Skin epidermis (tissue), 12 donors: ENCODE results near the gene MOSPD3.

Experiments used
- H3K27ac ChIP-seq, 21 experiments: fragments of 200-600 bp; sonication (generic) in 11 of 21; one replicate each; pipeline ENCODE4 v1.5.0; 2020; ENCODE audit warnings: mild to moderate bottlenecking in 3 of 21, inconsistent platforms in 2 of 21, moderate library complexity in 2 of 21
- H3K4me3 ChIP-seq, 7 experiments: fragments of 200-600 bp; sonication (generic) in 2 of 7; one replicate each; pipeline ENCODE4 v1.5.0; 2020; ENCODE audit warnings: inconsistent platforms in 2 of 7, mild to moderate bottlenecking in 2 of 7, moderate library complexity in 1 of 7

The MOSPD3 gene

DNA sequence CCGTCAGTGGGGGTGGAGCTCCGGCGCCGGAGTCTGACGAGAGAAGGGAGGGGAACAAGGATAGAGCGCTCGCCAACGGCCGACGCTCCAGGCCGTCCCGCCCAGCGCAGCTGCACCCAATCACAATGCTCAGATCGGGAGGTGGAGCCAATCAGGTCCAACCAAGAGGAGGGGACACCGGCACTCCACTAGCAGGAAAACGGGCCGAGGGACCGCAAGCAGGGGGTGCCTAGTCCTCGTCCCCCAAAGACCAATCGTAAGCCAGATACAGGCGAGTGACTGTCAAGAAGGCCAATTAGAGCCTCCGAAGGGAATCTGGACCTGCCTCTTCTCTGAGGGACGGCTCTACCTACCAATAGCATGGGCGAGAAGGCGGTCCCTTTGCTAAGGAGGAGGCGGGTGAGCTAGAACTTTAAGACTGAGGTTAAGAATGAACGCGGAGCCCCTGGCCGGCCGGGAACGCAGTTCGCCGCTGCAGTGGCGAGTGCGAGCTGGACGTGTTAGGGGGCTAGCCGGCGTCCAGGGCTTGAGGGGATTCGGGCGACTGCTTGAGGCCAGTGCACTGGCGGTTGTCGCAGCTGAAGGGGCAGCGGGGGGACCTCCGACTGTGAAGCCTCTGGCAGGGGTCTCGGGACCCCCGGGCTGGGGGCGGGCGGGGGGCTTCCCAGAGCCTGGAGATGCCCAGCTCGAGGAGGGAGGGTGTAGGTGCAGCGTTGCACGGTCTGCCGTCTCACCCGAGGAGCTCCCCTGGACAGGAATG is 25.9 kb upstream of the MOSPD3 start, which contains the start of gene FBXO24:
FBXO24 (plus strand) TSS at position 63 of the 760 bp plus-strand sequence; CDS start at position 361, 298 bp downstream.
- H3K4me3 ChIP-seq: peak within 1 kb of the TSS; percentile 79 to 100 (median 84)
- H3K27ac ChIP-seq: peak within 1 kb of the TSS; percentile 86 to 99 (median 95)

DNA sequence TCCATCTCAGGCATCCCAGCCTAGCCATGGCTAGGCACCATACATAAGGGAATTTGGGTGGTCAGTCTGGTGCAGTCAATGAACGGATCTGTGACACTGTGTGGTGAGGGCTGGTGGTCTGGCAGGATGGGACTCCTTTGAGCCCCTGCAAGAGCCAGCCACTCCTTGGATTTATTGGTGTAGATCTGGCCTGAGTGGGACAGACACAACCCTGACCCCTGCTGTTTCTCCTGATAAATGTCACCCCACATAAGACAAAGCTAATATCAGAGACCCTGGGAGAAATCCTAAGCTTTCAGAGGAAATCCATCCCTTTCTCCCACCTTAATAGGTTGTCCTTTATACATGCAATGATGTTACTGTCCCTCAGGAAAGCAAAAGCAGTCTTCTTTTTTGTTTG is 23.9 kb upstream of the MOSPD3 start:
- H3K27ac ChIP-seq: no peak overlapping the region

DNA sequence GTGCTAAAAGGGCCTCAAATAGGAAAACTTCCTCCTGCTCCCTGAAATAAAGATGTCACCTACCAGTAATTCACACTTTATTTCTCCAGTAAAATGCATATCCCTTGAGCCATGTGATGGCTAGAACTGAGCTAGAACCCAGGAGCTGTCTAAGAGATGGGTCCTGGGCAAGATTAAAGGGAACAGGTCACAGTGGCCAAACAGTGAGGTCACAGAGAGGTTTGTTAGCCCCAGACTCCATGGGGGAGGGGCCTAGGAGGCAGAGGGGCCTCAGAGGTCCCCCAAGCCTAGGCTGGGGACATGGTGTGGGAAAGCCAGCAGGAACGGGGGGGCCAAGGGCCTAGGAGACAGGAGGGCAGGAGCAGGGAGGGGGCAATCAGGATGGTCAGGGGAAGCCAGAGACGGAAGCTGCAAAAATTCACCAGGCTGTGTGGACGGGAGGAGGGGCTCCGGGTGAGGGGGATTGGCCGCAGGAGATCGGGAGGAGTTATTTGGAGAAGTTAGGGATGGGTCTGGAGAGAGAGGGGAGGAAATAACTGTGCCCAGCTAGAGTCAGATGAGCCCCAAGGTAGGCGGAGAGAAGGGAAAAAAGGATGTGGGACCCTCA is 22.9 kb upstream of the MOSPD3 start:
- peak overlapping the region in 1 of 21 experiments; percentile 3 for H3K27ac ChIP-seq
- H3K4me3 ChIP-seq: no peak overlapping the region

More for the DNA sequence above, 23.9 kb upstream of the MOSPD3 start:
- H3K4me3 ChIP-seq: no peak overlapping the region

DNA sequence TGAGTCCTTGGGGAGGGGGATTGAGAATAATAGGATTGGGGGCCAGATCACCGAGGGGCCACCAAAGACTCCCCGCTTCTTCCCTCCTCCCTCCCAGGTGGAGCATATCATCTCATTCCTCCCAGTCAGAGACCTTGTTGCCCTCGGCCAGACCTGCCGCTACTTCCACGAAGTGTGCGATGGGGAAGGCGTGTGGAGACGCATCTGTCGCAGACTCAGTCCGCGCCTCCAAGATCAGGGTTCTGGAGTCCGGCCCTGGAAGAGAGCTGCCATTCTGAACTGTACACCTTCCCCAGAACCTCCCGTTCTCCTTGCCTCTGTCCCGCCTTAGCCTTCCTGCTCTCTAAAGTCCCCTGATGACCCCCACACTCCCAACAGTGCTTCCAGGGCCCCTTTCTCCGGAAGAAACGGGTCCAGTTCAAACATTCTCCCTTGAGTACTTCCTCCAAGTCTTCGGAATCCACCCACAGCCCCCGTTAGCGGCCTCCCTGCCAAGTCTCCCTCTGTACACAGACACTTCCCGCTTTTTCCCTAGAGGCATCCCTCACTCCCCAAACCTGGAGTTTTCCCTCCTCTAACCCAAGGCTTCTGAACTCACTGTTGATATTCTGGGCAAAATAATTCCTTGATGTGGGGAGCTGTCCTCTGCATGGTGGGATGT is 22.1 kb upstream of the MOSPD3 start:
- no peak overlapping the region for H3K4me3 ChIP-seq
- H3K27ac ChIP-seq: peak overlapping the region in 2 of 21 experiments; percentile 3 to 43

DNA sequence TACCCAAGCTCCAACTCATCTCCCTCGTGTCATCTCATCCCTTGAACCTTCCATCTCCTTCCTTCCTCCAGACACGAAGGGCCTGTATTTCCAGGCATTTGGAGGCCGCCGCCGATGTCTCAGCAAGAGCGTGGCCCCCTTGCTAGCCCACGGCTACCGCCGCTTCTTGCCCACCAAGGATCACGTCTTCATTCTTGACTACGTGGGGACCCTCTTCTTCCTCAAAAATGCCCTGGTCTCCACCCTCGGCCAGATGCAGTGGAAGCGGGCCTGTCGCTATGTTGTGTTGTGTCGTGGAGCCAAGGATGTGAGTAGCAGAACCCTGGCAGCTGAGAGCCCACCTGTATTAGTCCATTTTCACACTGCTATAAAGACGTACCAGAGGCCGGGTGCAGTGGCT is 20.7 kb upstream of the MOSPD3 start:
- no peak overlapping the region for H3K27ac ChIP-seq
- no peak overlapping the region for H3K4me3 ChIP-seq

DNA sequence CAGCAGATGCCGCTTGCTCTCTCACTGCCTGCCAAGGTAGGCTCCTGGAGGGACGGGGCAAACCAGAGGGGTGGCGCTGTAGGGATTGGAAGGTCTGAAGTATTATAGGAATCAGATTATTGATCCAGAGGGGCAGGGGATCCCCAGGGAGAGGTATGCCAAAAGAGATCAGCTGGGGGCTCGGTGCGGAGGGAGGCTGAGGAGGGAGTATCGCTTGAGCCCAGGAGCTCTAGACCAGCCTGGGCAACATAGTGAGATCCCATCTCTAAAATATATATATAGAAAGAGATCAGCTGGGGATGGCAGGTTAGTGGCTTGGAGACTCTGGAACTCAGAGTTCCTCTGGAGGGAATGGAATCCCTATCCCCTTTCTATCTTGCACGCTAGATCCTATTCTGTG is 17.2 kb upstream of the MOSPD3 start:
- Histone ChIP-seq H3K4me3 (no peak overlapping the region), H3K27ac (no peak overlapping the region)

DNA sequence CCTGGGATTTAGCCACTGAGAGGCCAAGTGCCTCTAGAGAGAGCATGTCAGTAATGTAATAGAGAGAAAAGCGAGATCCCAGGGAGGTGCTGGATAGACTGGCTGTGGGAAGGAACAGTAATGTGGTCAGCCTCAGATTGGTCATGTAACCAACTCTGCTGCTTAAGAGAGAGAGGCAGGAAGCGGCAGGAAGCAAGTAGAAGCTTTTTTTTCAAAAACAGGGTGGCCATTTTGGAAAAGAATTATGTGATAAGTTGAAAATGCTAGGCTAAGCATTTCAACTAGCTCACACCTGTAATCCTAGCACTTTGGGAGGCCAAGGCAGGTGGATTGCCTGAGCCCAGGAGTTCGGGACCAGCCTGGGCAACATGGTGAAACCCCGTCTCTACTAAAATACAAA is 13.9 kb upstream of the MOSPD3 start:
- Histone ChIP-seq H3K27ac (no peak overlapping the region), H3K4me3 (no peak overlapping the region)

DNA sequence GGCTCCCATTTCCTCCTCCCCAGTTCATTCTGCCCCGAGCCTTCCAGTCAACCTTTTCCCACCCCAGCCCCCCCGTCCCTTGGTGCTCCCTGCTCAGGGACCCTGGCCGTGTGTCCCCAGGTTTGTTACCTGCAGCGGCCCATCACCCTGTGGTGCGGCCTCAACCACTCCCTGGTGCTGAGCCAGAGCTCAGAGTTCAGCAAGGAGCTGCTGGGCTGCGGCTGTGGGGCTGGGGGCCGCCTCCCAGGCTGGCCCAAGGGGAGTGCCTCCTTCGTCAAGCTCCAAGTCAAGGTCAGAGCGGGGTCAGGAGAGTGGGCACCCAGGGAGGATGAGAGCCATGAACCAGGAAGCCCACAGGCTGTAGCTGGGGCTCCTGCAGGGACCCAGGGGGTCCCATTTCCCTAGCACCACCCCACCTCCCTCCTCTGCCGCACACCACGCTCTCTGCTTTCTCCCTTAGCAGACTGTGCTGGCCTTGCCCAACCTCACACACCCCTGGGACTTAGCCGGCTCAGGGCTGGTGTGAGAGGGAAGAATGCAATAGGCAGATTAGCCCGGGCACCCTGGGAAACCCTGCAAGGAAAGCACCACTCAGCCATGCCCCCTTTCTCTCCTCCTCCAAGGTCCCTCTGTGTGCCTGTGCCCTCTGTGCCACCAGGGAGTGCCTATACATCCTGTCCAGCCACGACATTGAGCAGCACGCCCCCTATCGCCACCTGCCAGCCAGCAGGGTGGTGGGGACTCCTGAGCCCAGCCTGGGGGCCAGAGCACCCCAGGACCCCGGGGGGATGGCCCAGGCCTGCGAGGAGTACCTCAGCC is 12.2 kb upstream of the MOSPD3 start:
- Histone ChIP-seq H3K27ac (no peak overlapping the region), H3K4me3 (no peak overlapping the region)

DNA sequence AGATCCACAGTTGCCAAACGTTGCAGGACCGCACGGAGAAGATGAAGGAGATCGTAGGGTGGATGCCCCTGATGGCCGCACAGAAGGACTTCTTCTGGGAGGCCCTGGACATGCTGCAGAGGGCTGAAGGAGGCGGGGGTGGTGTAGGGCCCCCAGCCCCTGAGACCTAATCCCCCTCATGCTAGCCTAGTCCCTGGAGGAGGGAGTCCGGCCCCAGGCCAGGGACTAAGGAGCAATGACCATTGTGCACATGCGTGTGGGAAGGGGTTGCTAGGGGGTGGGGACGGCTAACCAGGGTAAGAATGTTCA is 11.7 kb upstream of the MOSPD3 start:
- Histone ChIP-seq H3K27ac (no peak overlapping the region), H3K4me3 (no peak overlapping the region)

DNA sequence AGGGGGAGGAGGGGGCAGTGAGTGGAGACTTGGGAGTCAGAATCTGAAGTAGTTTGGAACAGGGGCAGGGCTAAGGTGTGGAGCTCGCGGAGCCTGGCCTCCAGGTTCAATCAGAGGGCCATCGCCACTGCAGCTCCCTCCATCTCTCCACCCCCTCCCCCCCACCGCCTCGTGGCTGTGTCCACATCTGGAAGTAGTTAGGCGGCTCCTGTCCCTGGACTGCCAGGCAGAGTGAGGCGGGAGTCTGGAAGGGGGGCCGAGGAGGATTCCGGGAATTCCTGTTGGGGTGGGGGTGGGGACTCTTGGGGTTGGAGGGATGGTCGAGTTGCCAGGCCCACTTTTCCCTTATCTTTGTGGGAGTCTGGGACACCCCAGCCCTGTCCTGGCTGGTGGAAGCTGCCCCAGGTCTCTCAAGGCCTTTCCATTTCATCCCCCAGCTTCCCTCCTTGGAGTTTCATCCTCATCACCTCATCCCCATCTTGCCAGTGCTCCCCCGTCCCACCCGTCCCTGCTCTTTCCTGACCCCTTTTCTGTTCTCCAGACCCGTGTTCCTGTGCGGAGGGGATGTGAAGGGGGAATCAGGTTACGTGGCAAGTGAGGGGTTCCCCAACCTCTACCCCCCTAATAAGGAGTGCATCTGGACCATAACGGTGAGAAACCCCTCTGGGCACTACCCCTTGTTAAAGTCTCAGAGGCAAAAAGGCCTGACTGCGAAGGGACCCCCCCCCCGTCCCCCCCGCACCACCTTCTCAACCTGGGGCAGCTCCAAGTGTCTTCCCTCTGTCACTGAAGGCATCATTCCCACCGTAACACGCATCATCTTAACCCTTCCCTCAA is 9.2 kb upstream of the MOSPD3 start:
- peak overlapping the region in 20 of 21 experiments; percentile 26 to 87 (median 78) for H3K27ac ChIP-seq
- H3K4me3 ChIP-seq: peak overlapping the region; percentile 52 to 76 (median 63)

DNA sequence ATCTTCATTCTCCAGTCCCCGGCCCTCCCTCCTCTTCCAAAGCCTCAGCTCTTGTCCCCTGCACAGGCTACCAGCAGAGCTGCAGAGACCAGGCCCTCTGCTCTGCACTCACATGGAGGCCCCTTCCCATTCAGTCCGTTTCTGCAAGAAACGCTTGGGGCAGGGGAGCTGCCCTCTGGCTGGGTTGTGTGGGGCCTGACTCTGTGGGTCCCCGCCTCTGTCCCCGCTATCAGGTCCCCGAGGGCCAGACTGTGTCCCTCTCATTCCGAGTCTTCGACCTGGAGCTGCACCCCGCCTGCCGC is 8.7 kb upstream of the MOSPD3 start:
- H3K27ac ChIP-seq: peak overlapping the region in 20 of 21 experiments; percentile 26 to 87 (median 77)
- H3K4me3 ChIP-seq: peak overlapping the region; percentile 52 to 76 (median 63)

DNA sequence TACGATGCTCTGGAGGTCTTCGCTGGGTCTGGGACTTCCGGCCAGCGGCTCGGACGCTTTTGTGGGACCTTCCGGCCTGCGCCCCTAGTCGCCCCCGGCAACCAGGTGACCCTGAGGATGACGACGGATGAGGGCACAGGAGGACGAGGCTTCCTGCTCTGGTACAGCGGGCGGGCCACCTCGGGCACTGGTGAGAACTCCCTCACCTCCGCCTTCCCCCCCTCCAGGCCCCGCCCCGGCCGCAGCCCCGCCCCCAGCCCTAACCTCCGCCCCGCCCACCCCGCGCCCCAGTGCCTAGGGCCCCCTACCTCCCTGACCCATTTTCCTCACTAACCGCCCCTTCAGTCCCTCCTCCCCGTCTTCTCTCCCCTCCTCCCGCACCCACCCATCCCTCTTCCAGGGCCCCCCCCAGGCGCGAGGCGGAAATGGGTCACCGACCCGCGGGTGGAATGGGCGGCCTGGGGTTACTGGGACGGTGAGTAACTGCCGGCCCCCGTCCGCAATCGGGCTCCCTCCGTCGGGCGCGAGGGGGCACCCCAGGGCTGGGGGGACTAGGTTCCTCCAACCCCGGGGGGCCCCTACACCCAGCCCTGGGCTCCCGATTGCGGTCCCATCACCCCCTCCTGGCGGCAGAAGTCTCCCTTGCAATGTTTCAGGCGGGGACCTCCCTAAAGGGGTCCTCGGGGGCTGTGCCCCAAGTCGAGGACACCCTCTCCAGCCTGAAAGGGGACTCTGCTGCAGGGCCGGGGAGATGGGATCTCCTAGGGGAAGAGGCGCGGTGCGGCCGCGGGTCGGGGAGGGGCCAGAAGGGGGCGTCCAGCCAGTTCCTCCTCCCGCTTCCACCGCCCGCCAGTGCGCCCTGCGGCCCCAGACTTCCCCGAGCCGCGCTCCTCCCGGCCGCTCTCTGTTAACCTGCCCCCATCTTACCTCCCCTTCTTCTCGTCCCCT is 8.0 kb upstream of the MOSPD3 start:
- Histone ChIP-seq H3K4me3 (peak overlapping the region; percentile 52 to 76 (median 63)), H3K27ac (peak overlapping the region in 20 of 21 experiments; percentile 26 to 87 (median 77))

DNA sequence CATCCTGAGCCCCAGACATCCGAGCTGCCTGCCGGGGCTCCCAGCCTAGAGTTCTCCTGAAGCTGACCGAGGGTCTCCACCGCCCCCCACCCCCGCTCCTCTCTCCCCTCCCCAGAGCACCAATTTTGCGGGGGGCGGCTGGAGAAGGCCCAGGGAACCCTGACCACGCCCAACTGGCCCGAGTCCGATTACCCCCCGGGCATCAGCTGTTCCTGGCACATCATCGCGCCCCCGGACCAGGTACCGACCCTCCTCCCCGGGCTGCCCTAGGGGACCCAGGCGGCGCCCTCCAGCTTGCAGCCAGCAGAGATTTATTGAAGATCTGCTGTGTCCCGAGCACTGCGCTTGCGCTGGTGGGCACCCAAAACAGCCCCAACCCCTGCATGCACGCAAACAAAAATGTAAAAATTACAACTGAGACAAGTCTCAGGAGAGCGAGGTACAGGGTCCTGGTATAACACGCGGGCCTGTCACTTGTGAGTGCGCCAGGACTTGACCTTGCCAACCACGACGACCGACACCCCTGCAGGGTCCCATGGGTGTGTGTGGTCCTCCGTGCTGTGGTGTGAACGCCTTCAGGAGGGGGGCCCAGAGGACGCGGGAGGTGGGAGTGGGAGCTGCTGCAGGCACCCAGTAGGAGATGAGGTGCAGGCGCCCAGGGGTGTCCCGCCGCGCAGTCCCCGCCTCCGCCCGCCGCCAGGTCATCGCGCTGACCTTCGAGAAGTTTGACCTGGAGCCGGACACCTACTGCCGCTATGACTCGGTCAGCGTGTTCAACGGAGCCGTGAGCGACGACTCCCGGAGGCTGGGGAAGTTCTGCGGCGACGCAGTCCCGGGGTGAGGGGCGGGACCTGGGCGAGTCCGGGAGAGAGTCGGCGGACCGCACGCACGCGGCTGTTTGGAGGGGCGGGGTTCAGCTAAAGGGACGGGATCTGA is 7.1 kb upstream of the MOSPD3 start:
- H3K4me3 ChIP-seq: peak overlapping the region; percentile 52 to 76 (median 63)
- H3K27ac ChIP-seq: peak overlapping the region in 18 of 21 experiments; percentile 55 to 87 (median 78)

DNA sequence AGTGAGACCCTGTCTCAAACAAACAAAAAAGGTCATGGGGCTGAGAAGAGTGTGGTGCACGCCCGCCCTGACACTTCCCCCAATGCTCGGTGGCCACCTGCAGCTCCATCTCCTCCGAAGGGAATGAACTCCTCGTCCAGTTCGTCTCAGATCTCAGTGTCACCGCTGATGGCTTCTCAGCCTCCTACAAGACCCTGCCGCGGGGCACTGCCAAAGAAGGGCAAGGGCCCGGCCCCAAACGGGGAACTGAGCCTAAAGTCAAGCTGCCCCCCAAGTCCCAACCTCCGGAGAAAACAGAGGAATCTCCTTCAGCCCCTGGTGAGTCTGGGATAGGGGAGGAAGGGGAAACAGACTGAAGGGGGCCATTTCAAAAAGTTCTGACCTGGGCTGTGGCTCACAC is 6.0 kb upstream of the MOSPD3 start:
- Histone ChIP-seq H3K4me3 (no peak overlapping the region), H3K27ac (no peak overlapping the region)

DNA sequence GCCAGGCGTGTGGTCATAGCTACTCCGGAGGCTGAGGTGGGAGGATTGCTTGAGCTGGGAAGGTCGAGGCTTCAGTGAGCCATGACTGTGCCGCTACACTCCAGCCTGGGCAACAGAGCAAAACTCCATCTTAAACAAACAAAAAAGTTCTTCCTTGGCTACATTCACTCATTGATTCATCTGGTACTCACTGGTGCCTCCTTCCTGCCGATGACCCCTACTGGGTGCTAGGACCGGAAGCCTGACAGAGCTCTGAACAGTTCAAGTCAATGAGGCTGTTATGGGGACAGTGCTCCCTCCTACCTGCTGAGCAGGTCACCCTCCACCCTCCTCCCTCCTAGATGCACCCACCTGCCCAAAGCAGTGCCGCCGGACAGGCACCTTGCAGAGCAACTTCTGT is 5.2 kb upstream of the MOSPD3 start:
- Histone ChIP-seq H3K27ac (no peak overlapping the region), H3K4me3 (no peak overlapping the region)

DNA sequence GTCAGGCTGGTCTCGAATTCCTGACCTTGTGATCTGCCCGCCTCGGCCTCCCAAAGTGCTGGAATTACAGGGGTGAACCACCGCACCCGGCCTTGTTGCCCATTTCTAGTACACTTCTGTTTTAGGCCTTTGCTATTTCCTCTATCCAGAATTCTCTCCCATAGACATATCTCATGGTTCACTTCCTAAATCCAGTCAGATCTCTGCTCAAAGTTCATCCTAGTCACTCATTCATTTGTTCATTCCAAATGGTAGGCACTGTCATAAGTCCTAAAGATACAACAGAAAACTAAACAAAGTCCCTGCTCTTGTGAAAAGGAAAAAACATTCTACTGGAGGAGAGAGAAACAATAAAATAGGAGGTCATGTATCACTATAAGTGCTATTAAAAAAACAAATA is 2.4 kb upstream of the MOSPD3 start:
- no peak overlapping the region for H3K27ac ChIP-seq
- no peak overlapping the region for H3K4me3 ChIP-seq

DNA sequence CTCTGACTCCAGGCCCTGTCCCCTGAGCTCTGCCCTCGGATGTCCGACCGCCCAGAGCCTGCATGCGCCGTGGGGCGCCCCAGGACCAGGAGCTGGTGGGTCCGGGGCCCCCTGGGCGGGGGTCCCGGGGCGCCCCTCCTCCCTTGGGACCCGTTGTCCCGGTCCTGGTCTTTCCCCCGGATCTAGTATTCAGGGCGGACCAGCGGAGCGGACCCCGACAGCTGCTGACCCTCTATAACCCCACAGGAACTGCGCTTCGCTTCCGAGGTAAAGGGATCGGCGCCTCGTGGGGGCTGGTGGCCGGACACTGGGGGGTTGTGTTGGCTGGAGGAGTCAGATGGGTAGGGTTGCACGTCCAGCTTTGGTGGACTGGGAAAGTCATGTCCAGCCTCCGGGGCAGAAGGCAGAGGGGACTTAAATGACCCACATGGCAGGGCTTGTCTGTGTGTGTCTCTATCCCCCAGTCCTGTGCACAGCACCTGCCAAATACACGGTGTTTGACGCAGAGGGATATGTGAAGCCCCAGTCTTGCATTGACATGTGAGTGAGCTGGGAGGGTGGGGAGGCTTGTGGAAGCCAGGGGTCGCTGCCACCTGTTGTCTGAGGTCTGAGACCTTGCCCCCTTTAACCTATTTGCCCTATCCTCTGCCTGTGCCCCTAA is 520 bp downstream of the MOSPD3 start:
- Histone ChIP-seq H3K4me3 (peak overlapping the region; percentile 57 to 80 (median 69)), H3K27ac (peak overlapping the region; percentile 50 to 97 (median 90))
